ENCODE results near the gene MIA3.

MIA3 gene

GRCh38 chr1:222643606-222643937 lies 25.7 kb downstream of the MIA3 start:
- in situ Hi-C loops (cut with MboI; ENCODE audit: low pct_unique_long_range_greater_than_20kb, low sequenced_read_pairs, unreplicated experiment), result no loop called here
- no peak for TF ChIP-seq CTCF (IDR thresholded peaks at IDR 0.05; ENCODE audit: extremely low read depth, insufficient read depth, missing control alignments)
- no peak for DNase-seq (ENCODE audit: low spot score)

GRCh38 chr1:222643938-222644635 lies 26.2 kb downstream of the MIA3 start:
- no peak for TF ChIP-seq CTCF (IDR thresholded peaks at IDR 0.05; ENCODE audit: extremely low read depth, insufficient read depth, missing control alignments)
- in situ Hi-C loops (cut with MboI; ENCODE audit: low pct_unique_long_range_greater_than_20kb, low sequenced_read_pairs, unreplicated experiment), result no loop called here
- DNase-seq (ENCODE audit: low spot score), result peak; percentile 86

- TF ChIP-seq CTCF (IDR thresholded peaks at IDR 0.05; ENCODE audit: extremely low read depth, insufficient read depth, missing control alignments), result no peak
- in situ Hi-C loops (cut with MboI; ENCODE audit: low pct_unique_long_range_greater_than_20kb, low sequenced_read_pairs, unreplicated experiment), result no loop called here
- no peak for DNase-seq (ENCODE audit: low spot score)
Observed at GRCh38 chr1:222644636-222644980, 26.7 kb downstream of the MIA3 start.

- no peak for TF ChIP-seq CTCF (IDR thresholded peaks at IDR 0.05; ENCODE audit: extremely low read depth, insufficient read depth, missing control alignments)
- DNase-seq (ENCODE audit: low spot score), result no peak
- in situ Hi-C loops (cut with MboI; ENCODE audit: low pct_unique_long_range_greater_than_20kb, low sequenced_read_pairs, unreplicated experiment), result no loop called here
Observed at GRCh38 chr1:222652676-222653075, 34.8 kb downstream of the MIA3 start.

GRCh38 chr1:222653178-222653827 lies 35.4 kb downstream of the MIA3 start:
- no peak for TF ChIP-seq CTCF (IDR thresholded peaks at IDR 0.05; ENCODE audit: extremely low read depth, insufficient read depth, missing control alignments)
- DNase-seq (ENCODE audit: low spot score), result peak; percentile 16
- in situ Hi-C loops (cut with MboI; ENCODE audit: low pct_unique_long_range_greater_than_20kb, low sequenced_read_pairs, unreplicated experiment), result no loop called here

- in situ Hi-C loops (cut with MboI; ENCODE audit: low pct_unique_long_range_greater_than_20kb, low sequenced_read_pairs, unreplicated experiment), result no loop called here
- peak; percentile 63 for DNase-seq (ENCODE audit: low spot score)
- peak; percentile 41 for TF ChIP-seq CTCF (IDR thresholded peaks at IDR 0.05; ENCODE audit: extremely low read depth, insufficient read depth, missing control alignments)
Observed at GRCh38 chr1:222654849-222655248, 37.0 kb downstream of the MIA3 start.
